Activated CD8-positive, alpha-beta T cell treated with anti-CD3 and anti-CD28 coated beads for 36 hours (primary cell): Measurements from ENCODE around the gene SYNGAP1. TPM values are rescaled to one million over a fixed set of nuclear protein-coding genes. Genes with fewer than 3 reads are reported as not detected.

Experiments used
- ATAC-seq: fragments of 200-7000 bp; cut with Tn5 transposase; one replicate; pipeline ENCODE4 v1.10.0; 2021; ENCODE audit warnings: mild to moderate bottlenecking, moderate library complexity
- CTCF ChIA-PET: fragments of 350-600 bp; sonication (Branson Sonifier 250); formaldehyde crosslinking; loops from one replicate; lab custom pipeline; 2021; ENCODE audit warnings: antibody characterized with exemption; lab: Charles Lee
- POLR2A ChIA-PET: fragments of 350-600 bp; sonication (Branson Sonifier 250); formaldehyde crosslinking; loops from one replicate; lab custom pipeline; 2021; ENCODE audit warnings: antibody characterized with exemption; lab: Charles Lee
- DNase-seq: peaks from one replicate; pipeline ENCODE4 v3.0.0-alpha.2; 2020
- H3K27ac Mint-ChIP-seq: one replicate; pipeline ENCODE4 v1.8.0; 2021; ENCODE audit warnings: mild to moderate bottlenecking, mixed read lengths
- H3K27me3 Mint-ChIP-seq: one replicate; pipeline ENCODE4 v1.8.0; 2021; ENCODE audit warnings: mixed read lengths
- H3K36me3 Mint-ChIP-seq: one replicate; pipeline ENCODE4 v1.8.0; 2021; ENCODE audit warnings: low read depth, mixed read lengths
- H3K4me1 Mint-ChIP-seq: one replicate; pipeline ENCODE4 v1.8.0; 2021; ENCODE audit warnings: low read depth, mixed read lengths
- H3K4me3 Mint-ChIP-seq: one replicate; pipeline ENCODE4 v1.8.0; 2021; ENCODE audit warnings: mild to moderate bottlenecking, moderate library complexity, mixed read lengths
- H3K9me3 Mint-ChIP-seq: one replicate; pipeline ENCODE4 v1.8.0; 2021; ENCODE audit warnings: mixed read lengths
- intact Hi-C: fragments of 100-400 bp; cut with micrococcal nuclease; formaldehyde crosslinking; loops from one replicate; pipeline ENCODE4 v1.10.0; 2022
- total RNA-seq, 2 experiments: library from RNA; stranded (reverse); gene quantifications; one replicate each; pipeline ENCODE4 v1.2.3, GENCODE V29; 2021
- TF ChIP-seq, protein P1 (sequence below): fragments of 200-600 bp; IDR thresholded peaks from one replicate; pipeline ENCODE4 v1.8.0; 2022; ENCODE audit warnings: antibody characterized with exemption, mild to moderate bottlenecking

SYNGAP1 gene
- total RNA-seq, 2 experiments from 2014 or later, result 57.9 to 67.0 TPM

DNA sequence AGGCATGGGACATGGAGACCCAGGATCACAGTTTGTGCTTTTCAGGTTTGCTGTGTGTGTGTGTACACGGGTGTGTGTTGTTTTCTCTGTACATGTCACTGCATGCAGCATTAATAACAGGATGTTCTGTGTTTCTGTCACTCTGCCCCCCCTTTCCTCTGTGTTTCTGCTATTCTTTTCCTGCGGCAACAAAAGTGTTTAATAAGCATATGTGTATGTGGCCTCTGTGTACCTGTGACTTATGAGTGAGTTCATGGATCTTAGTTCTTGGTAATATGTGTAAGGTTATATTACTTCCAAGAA is 9.8 kb downstream of the SYNGAP1 start:
- TF ChIP-seq, protein P1, sequence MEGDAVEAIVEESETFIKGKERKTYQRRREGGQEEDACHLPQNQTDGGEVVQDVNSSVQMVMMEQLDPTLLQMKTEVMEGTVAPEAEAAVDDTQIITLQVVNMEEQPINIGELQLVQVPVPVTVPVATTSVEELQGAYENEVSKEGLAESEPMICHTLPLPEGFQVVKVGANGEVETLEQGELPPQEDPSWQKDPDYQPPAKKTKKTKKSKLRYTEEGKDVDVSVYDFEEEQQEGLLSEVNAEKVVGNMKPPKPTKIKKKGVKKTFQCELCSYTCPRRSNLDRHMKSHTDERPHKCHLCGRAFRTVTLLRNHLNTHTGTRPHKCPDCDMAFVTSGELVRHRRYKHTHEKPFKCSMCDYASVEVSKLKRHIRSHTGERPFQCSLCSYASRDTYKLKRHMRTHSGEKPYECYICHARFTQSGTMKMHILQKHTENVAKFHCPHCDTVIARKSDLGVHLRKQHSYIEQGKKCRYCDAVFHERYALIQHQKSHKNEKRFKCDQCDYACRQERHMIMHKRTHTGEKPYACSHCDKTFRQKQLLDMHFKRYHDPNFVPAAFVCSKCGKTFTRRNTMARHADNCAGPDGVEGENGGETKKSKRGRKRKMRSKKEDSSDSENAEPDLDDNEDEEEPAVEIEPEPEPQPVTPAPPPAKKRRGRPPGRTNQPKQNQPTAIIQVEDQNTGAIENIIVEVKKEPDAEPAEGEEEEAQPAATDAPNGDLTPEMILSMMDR, result no peak
- Mint-ChIP-seq H3K9me3 (no peaks in the 10 kb centered on the region), H3K27me3 (no peaks in the 10 kb centered on the region), H3K36me3 (peaks cover 17% of the 10 kb centered on the region), H3K27ac (peak overlapping the region; percentile 91), H3K4me3 (peak overlapping the region; percentile 88), H3K4me1 (peaks cover 64% of the 10 kb centered on the region)
- DNase-seq, result peak; percentile 28
- ChIA-PET CTCF (interaction anchor here (1.6 to 2.1 kb wide), 3 partner anchors 11 to 149 kb away, joined by 4 to 11 read pairs (median 5); no protein-coding TSS in a partner anchor), POLR2A (interaction anchor here (0.6 to 3.4 kb wide), 7 partner anchors 12 to 153 kb away, joined by 3 to 46 read pairs (median 4); partner anchors contain the start of genes B3GALT4, CUTA, SYNGAP1 and WDR46)
- intact Hi-C loops, result loop anchor here (5.0 to 10.0 kb wide), 2 partner anchors 37 to 145 kb away; partner anchors contain the start of gene KIFC1
- ATAC-seq, result no peak

GRCh38 chr6:33430334-33430733 is 10.5 kb downstream of the SYNGAP1 start:
- peaks cover 60% of the 10 kb centered on the region for H3K4me1 Mint-ChIP-seq
- H3K27ac Mint-ChIP-seq, result peak overlapping the region; percentile 91
- ATAC-seq (no peak), DNase-seq (no peak)
- H3K9me3 Mint-ChIP-seq, result no peaks in the 10 kb centered on the region
- ChIA-PET POLR2A (interaction anchor here (1.0 to 3.4 kb wide), 10 partner anchors 8 to 159 kb away, joined by 3 to 46 read pairs (median 5); partner anchors contain the start of genes B3GALT4, CUTA, PFDN6 and RPS18), CTCF (interaction anchor here (0.8 to 2.1 kb wide), 9 partner anchors 8 to 159 kb away, joined by 3 to 11 read pairs (median 4); partner anchors contain the start of genes VPS52 and ZBTB9)
- H3K27me3 Mint-ChIP-seq, result no peaks in the 10 kb centered on the region
- peaks cover 15% of the 10 kb centered on the region for H3K36me3 Mint-ChIP-seq
- intact Hi-C loops, result no loop called here
- peak overlapping the region; percentile 88 for H3K4me3 Mint-ChIP-seq
- TF ChIP-seq, protein P1, result no peak

DNA sequence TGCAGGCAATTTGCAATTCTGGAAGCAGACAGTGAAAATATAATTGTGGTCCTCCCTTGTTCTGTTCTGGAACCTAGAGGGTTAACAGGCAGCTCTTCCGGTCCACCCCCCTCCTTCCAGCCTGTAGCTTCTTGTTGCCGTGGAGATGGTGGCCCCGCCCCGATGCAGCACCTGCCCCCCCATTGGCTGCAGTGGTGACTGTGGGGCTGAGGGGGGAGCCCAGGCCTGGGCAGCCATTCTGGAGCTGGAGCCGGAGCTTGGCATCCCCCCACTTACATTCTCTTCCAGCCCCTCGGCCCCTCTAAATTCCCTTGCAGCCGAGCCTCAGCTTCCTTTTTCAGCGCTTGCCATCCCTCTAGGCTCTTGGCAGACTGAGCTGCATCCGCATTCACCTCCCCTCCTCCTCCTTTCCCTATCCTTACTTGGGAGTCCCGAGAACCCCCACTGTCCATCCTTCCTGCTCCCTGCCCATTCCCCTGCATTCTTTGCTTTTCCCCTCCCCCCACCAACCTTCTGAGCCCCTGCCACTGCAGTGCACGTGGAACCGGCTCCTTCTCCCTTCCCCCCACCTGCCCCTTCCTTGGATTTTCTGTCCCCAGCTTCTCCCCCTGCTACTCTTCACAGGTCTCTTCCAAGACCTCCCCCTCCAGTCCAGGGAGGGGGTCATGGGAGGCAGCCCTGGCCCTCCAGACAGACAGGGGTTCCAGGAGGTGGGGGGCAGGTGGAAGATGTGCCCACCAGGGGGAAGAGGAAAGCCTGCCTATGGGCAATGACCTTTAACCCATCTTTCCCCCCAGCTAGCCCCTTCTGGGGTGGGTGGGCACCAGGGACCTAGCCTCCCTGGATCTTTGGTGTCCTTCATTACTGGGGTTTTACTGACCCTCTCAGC is 11.4 kb downstream of the SYNGAP1 start:
- TF ChIP-seq, protein P1, result no peak

GRCh38 chr6:33431880-33432541 is 12.1 kb downstream of the SYNGAP1 start:
- peak; percentile 19 for ATAC-seq
- Mint-ChIP-seq H3K9me3 (no peaks in the 10 kb centered on the region), H3K27ac (peak overlapping the region; percentile 61), H3K36me3 (peaks cover 27% of the 10 kb centered on the region), H3K27me3 (no peaks in the 10 kb centered on the region), H3K4me3 (peak overlapping the region; percentile 88), H3K4me1 (peaks cover 58% of the 10 kb centered on the region)
- POLR2A ChIA-PET, result interaction anchor here (1.4 to 3.4 kb wide), 4 partner anchors 9 to 155 kb away, joined by 4 to 14 read pairs (median 8); partner anchors contain the start of gene B3GALT4
- intact Hi-C loops, result no loop called here
- TF ChIP-seq, protein P1, result no peak
- CTCF ChIA-PET, result interaction anchor here (1.1 to 2.1 kb wide), 2 partner anchors 18 to 41 kb away, joined by 3 to 11 read pairs; no protein-coding TSS in a partner anchor
- peak; percentile 48 for DNase-seq

More for the DNA sequence above, 11.4 kb downstream of the SYNGAP1 start:
- Mint-ChIP-seq H3K4me1 (peaks cover 60% of the 10 kb centered on the region), H3K9me3 (no peaks in the 10 kb centered on the region), H3K36me3 (peaks cover 22% of the 10 kb centered on the region), H3K4me3 (peak overlapping the region; percentile 88), H3K27ac (peak overlapping the region; percentile 91), H3K27me3 (no peaks in the 10 kb centered on the region)
- DNase-seq, result peak; percentile 93
- peak; percentile 70 for ATAC-seq
- ChIA-PET POLR2A (interaction anchor here (0.7 to 3.4 kb wide), 12 partner anchors 9 to 160 kb away, joined by 3 to 46 read pairs (median 4); partner anchors contain the start of genes B3GALT4, CUTA, PFDN6 and RPS18), CTCF (interaction anchor here (0.7 to 2.1 kb wide), 14 partner anchors 9 to 563 kb away, joined by 3 to 11 read pairs (median 3); partner anchors contain the start of genes VPS52 and ZBTB9)
- intact Hi-C loops, result no loop called here
